Measurements from ENCODE around the gene MAST4. TPM values are rescaled to one million over a fixed set of nuclear protein-coding genes. Genes with fewer than 3 reads are reported as not detected.

The MAST4 gene
- total and polyA plus RNA-seq, 2 of the 4 experiments (the other 2 are of a cell fraction), result 4.8 to 6.8 TPM

DNA sequence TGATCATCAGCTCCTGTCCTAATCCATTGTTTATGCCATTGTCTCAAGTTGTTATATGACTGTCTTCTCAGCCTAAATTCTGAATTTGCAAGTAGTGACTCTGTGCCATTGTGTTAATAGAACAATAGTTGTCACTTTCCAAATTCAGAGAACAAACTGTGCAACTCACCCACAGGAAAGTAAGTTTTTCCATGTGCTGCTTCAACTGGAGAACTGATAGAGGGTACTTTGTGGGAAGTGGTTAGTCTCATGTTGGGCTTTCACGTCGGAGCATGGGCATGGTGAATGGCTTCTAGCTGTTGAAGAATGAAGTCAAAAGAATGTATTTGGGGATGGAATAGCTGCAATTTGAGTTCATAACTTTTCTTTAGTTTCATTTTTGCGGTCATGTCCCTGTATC, 454.4 kb downstream of the MAST4 start:
- 0 out of 2 replicates have a peak overlapping the region, but pooled peaks have one; percentile 4 for H4K91ac ChIP-seq (ENCODE audit: insufficient read depth, low read depth, low read length)
- H3K9me1 ChIP-seq (ENCODE audit: insufficient read depth, low read length), result peaks cover 5% of the 10 kb centered on the region; the same call in 1 of the 2 replicates
- H3K9ac ChIP-seq (ENCODE audit: low read depth, low read length), result no peak overlapping the region
- H3K27me3 ChIP-seq (ENCODE audit: control insufficient read depth, insufficient read depth, low read length), result no peaks in the 10 kb centered on the region
- WGBS, 2 experiments (ENCODE audit: extremely low coverage in 2 of 2, insufficient read length in 1 of 2), result no CpG with 5 or more reads among the region's 3 CpGs
- peaks cover 19 to 24% of the 10 kb centered on the region in 2 experiments; a peak in 2 of 4 replicates for H3K79me1 ChIP-seq (ENCODE audit: low read depth in 1 of 2, low read length in 2 of 2)
- peak overlapping the region; percentile 22; the same call in 1 of the 2 replicates for H2BK20ac ChIP-seq (ENCODE audit: low read depth, low read length)
- ATAC-seq (ENCODE audit: low read depth), result no peak
- H4K8ac ChIP-seq (ENCODE audit: low read depth in 2 of 2, low read length in 2 of 2), result no peak overlapping the region
- no peaks in the 10 kb centered on the region for H4K20me1 ChIP-seq (ENCODE audit: insufficient read depth, low read length)
- no peak overlapping the region for H3K4ac ChIP-seq (ENCODE audit: low read depth, low read length)
- no peak overlapping the region for H2BK5ac ChIP-seq (ENCODE audit: low read depth, low read length, poor library complexity, severe bottlenecking)
- no peaks in the 10 kb centered on the region for H3K9me3 ChIP-seq (ENCODE audit: control insufficient read depth, insufficient read depth, low read length)
- H3K56ac ChIP-seq (ENCODE audit: extremely low read depth, insufficient read depth, low read length), result no peak overlapping the region
- intact Hi-C loops (cut with micrococcal nuclease) (no loop called here), dilution Hi-C loops (cut with HindIII; ENCODE audit: low sequenced_read_pairs, unreplicated experiment) (no loop called here), in situ Hi-C loops (cut with MboI; ENCODE audit: low sequenced_read_pairs) (no loop called here)
- H3K4me3 ChIP-seq (ENCODE audit: insufficient read depth, low read depth, low read length), result no peak overlapping the region
- H3K4me1 ChIP-seq (ENCODE audit: control insufficient read depth, insufficient read depth, low read length), result peaks cover 5% of the 10 kb centered on the region; the same call in 1 of the 2 replicates
- no peak for DNase-seq
- CTCF ChIA-PET, result interaction anchor here (1.3 kb wide), 1 partner anchor 10 kb away, joined by 3 read pairs; no protein-coding TSS in a partner anchor
- H3K23ac ChIP-seq (ENCODE audit: low read depth, low read length), result no peak overlapping the region
- H2BK15ac ChIP-seq (ENCODE audit: low read depth, low read length), result no peak overlapping the region
- no peak overlapping the region for H2AK9ac ChIP-seq (replicated peaks; ENCODE audit: low read depth, low read length, poor library complexity)
- no peak overlapping the region for H2AK5ac ChIP-seq (ENCODE audit: low read depth, low read length)
- peak overlapping the region; percentile 46; the same call in 1 of the 2 replicates for H3K4me2 ChIP-seq (ENCODE audit: low read depth, low read length)
- H3K18ac ChIP-seq (ENCODE audit: low read depth, low read length), result no peak overlapping the region
- POLR2A ChIA-PET (ENCODE audit: unreplicated experiment), result no interaction called here
- no peak overlapping the region for H2BK120ac ChIP-seq (ENCODE audit: low read depth, low read length)
- no peak overlapping the region for H4K5ac ChIP-seq (ENCODE audit: low read depth, low read length)
- H3K14ac ChIP-seq (replicated peaks; ENCODE audit: low read depth, low read length), result no peak overlapping the region; the same call in 1 of the 2 replicates
- H3K27ac ChIP-seq (ENCODE audit: insufficient read depth, low read length), result no peak overlapping the region
- TF ChIP-seq POLR2A (IDR thresholded peaks at IDR 0.05; ENCODE audit: low read depth, low read length) (no peak), CHD1 (IDR thresholded peaks at IDR 0.05; ENCODE audit: low read depth, low read length) (no peak), MAFK (IDR thresholded peaks at IDR 0.05; ENCODE audit: low read depth, low read length) (no peak), RCOR1 (IDR thresholded peaks at IDR 0.05; ENCODE audit: insufficient replicate concordance, low read length) (no peak), BHLHE40 (IDR thresholded peaks at IDR 0.05; ENCODE audit: low read depth, low read length) (no peak), MAZ (IDR thresholded peaks at IDR 0.05; ENCODE audit: borderline replicate concordance, low read depth, low read length) (no peak), RAD21 (IDR thresholded peaks at IDR 0.05; ENCODE audit: low read length) (no peak), MXI1 (IDR thresholded peaks at IDR 0.05; ENCODE audit: borderline replicate concordance, low read depth, low read length) (no peak), FOS (IDR thresholded peaks at IDR 0.05; ENCODE audit: low read depth, low read length) (no peak), RFX5 (IDR thresholded peaks at IDR 0.05; ENCODE audit: low read depth, low read length) (no peak), USF2 (IDR thresholded peaks at IDR 0.05; ENCODE audit: low read depth, low read length) (no peak), NFE2L2 (IDR thresholded peaks at IDR 0.05; ENCODE audit: low read depth, low read length) (no peak), SMC3 (IDR thresholded peaks at IDR 0.05; ENCODE audit: low read depth, low read length) (no peak), CEBPB (IDR thresholded peaks at IDR 0.05; ENCODE audit: low read depth, low read length) (no peak)
- TF ChIP-seq, protein P1, sequence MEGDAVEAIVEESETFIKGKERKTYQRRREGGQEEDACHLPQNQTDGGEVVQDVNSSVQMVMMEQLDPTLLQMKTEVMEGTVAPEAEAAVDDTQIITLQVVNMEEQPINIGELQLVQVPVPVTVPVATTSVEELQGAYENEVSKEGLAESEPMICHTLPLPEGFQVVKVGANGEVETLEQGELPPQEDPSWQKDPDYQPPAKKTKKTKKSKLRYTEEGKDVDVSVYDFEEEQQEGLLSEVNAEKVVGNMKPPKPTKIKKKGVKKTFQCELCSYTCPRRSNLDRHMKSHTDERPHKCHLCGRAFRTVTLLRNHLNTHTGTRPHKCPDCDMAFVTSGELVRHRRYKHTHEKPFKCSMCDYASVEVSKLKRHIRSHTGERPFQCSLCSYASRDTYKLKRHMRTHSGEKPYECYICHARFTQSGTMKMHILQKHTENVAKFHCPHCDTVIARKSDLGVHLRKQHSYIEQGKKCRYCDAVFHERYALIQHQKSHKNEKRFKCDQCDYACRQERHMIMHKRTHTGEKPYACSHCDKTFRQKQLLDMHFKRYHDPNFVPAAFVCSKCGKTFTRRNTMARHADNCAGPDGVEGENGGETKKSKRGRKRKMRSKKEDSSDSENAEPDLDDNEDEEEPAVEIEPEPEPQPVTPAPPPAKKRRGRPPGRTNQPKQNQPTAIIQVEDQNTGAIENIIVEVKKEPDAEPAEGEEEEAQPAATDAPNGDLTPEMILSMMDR (conservative IDR thresholded peaks at IDR 0.05; ENCODE audit: low read depth, low read length), result no peak
- TF ChIP-seq, protein P2, sequence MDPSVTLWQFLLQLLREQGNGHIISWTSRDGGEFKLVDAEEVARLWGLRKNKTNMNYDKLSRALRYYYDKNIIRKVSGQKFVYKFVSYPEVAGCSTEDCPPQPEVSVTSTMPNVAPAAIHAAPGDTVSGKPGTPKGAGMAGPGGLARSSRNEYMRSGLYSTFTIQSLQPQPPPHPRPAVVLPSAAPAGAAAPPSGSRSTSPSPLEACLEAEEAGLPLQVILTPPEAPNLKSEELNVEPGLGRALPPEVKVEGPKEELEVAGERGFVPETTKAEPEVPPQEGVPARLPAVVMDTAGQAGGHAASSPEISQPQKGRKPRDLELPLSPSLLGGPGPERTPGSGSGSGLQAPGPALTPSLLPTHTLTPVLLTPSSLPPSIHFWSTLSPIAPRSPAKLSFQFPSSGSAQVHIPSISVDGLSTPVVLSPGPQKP (IDR thresholded peaks at IDR 0.05; ENCODE audit: borderline replicate concordance, low read depth, low read length), result no peak
- H2AFZ ChIP-seq (replicated peaks; ENCODE audit: low read length, poor library complexity), result no peak overlapping the region
- H3K36me3 ChIP-seq (ENCODE audit: control insufficient read depth, insufficient read depth, low read length), result no peaks in the 10 kb centered on the region
- no TSS peak for BruUV-seq (replicated peaks)

Measured in IMR-90 (cell line).